NCI-H69 (cell line): ENCODE data around the gene ITIH6.

ENCODE experiments used
- DNase-seq: peaks from one replicate; lab custom pipeline; 2025; lab: John Stamatoyannopoulos, UW

The ITIH6 gene

DNA sequence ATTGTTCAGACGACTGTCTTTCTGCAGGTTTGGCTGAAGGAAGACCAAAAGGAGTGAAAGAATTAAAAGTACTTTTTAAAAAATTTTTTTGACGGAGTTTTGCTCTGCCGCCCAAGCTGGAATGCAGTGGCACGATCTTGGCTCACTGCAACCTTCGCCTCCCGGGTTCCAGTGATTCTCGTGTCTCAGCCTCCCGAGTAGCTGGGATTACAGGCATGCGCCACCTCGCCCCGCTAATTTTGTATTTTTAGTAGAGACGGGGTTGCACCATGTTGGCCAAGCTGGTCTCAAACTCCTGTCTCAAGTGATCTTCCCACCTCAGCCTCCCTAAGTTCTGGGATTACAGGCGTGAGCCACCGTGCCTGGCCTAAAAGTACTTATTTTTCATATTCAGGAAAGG is 86.3 kb downstream of the ITIH6 start:
- no peak for DNase-seq

DNA sequence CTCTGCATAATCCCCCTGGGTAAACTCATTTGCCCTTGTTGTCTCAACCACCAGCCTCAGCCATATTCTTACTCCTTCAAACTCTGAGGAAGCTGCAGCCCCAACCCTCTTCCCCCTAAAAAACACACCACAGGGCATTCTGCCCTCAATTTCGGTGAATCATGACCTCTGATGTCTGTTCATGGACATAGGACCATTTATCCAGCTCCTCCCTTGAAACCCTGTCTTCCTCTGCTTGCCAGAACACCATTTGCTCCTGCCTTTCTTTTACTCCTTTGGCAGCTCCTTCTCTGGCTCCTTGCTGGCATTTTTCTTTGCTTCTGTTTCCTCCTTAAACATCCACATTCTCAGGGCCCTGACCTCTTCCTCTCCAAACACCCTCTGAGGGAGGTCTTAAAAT is 87.1 kb downstream of the ITIH6 start:
- no peak for DNase-seq

DNA sequence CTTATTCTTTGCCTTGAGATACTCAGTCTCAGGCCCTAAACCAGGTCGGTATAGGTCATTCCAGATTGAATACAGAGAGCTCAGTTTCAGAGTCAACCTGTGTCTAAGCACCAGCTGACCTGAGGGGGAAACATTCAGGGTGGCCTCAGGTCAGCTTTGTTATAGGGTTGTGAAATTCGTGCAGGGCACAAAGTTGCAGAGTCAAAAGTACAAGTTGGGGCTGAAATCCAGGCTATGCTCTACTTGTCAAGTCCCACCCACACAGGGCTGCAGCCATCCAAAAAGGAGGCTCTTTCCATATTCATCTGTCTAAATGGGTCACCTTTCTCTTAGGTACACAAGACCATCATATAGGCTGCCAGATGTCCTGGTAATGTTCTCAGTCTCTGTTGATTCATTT is 89.7 kb downstream of the ITIH6 start:
- DNase-seq = no peak
